ENCODE results near the gene ITPRID1.

- TF ChIP-seq CTCF (conservative IDR thresholded peaks at IDR 0.05) (no peak), ZFX (IDR thresholded peaks at IDR 0.05) (no peak)
These were observed 36.8 kb upstream of the ITPRID1 start for GRCh38 chr7:31476941-31477677.
